Hematopoietic multipotent progenitor cell treated with erythropoietin and hydrocortisone succinate and interleukin-3 and kit ligand, for 8 days (in vitro differentiated cells): ENCODE results near the gene DUT.
"Not testable (repeated sequence)": the region's sequence is repeated elsewhere in the genome, so short reads cannot be mapped to it uniquely, and the experiment has no call there.

Experiments used
- DNase-seq: peaks from one replicate; pipeline ENCODE4 v3.0.0-alpha.2; 2015

DUT gene

GRCh38 chr15:48330855-48331795, at the start of gene DUT:
DUT (plus strand) TSS chr15:48331429; CDS start chr15:48331516, 87 bp downstream.
- DNase-seq: peak; percentile 81

- no peak for DNase-seq
Observed at GRCh38 chr15:48281674-48282073, 49.6 kb upstream of the DUT start.

GRCh38 chr15:48282216-48282615, 49.0 kb upstream of the DUT start:
- no peak for DNase-seq

- DNase-seq: no peak
Observed at GRCh38 chr15:48283396-48284145, 47.7 kb upstream of the DUT start.

- DNase-seq: peak; percentile 77
Observed at GRCh38 chr15:48285329-48286214, 45.7 kb upstream of the DUT start.

- DNase-seq: no peak
Observed at GRCh38 chr15:48289628-48290027, 41.6 kb upstream of the DUT start.

GRCh38 chr15:48292458-48292857, 38.8 kb upstream of the DUT start:
- no peak for DNase-seq

GRCh38 chr15:48297668-48298067, 33.6 kb upstream of the DUT start:
- no peak for DNase-seq

- DNase-seq: no peak
Observed at GRCh38 chr15:48298914-48299313, 32.3 kb upstream of the DUT start.

GRCh38 chr15:48300038-48300437, 31.2 kb upstream of the DUT start:
- DNase-seq: no peak

GRCh38 chr15:48304398-48304797, 26.8 kb upstream of the DUT start:
- DNase-seq: no peak

GRCh38 chr15:48306639-48307038, 24.6 kb upstream of the DUT start:
- no peak for DNase-seq

GRCh38 chr15:48307586-48307985, 23.6 kb upstream of the DUT start:
- no peak for DNase-seq

- DNase-seq: no peak
Observed at GRCh38 chr15:48309740-48310139, 21.5 kb upstream of the DUT start.

GRCh38 chr15:48313216-48313615, 18.0 kb upstream of the DUT start:
- no peak for DNase-seq

- DNase-seq: no peak
Observed at GRCh38 chr15:48315041-48315440, 16.2 kb upstream of the DUT start.

GRCh38 chr15:48317221-48317620, 14.0 kb upstream of the DUT start:
- no peak for DNase-seq

- no peak for DNase-seq
Observed at GRCh38 chr15:48318131-48318530, 13.1 kb upstream of the DUT start.

- no peak for DNase-seq
Observed at GRCh38 chr15:48323294-48323693, 7.9 kb upstream of the DUT start.

GRCh38 chr15:48324949-48325348, 6.3 kb upstream of the DUT start:
- DNase-seq: no peak

- no peak for DNase-seq
Observed at GRCh38 chr15:48325400-48325799, 5.8 kb upstream of the DUT start.

GRCh38 chr15:48326180-48326579, 5.0 kb upstream of the DUT start:
- not testable (repeated sequence) for DNase-seq
